ACHN (cell line): ENCODE measurements around the gene ZFP57.
"Not testable (repeated sequence)": the region's sequence is repeated elsewhere in the genome, so short reads cannot be mapped to it uniquely, and the experiment has no call there.

Experiments
- DNase-seq: peaks from one replicate; pipeline ENCODE4 v3.0.0-alpha.2; 2015
- in situ Hi-C: cut with HindIII; loops from 2 replicates; pipeline ENCODE4 v1.10.0; 2017; ENCODE audit warnings: low sequenced_read_pairs, low pct_ligation_motif_present, low pct_unique_long_range_greater_than_20kb

Gene ZFP57

GRCh38 chr6:29661502-29662141 lies 19.3 kb downstream of the ZFP57 start:
- in situ Hi-C loops, DNase-seq: not testable (repeated sequence)

- DNase-seq, result no peak
- in situ Hi-C loops, result no loop called here
Measured at GRCh38 chr6:29661071-29661470, 19.9 kb downstream of the ZFP57 start.

- in situ Hi-C loops, result no loop called here
- DNase-seq, result no peak
Measured at GRCh38 chr6:29656798-29657197, 24.2 kb downstream of the ZFP57 start, which contains the start of gene MOG. Gene MOG (plus strand): TSS chr6:29657092. CDS start chr6:29657210, 118 bp downstream.

- DNase-seq, result no peak
- in situ Hi-C loops, result no loop called here
Measured at GRCh38 chr6:29656157-29656556, 24.8 kb downstream of the ZFP57 start.

GRCh38 chr6:29655658-29656057 lies 25.3 kb downstream of the ZFP57 start:
- in situ Hi-C loops, result no loop called here

GRCh38 chr6:29653452-29654038 lies 27.4 kb downstream of the ZFP57 start:
- in situ Hi-C loops, result no loop called here
- peak; percentile 57 for DNase-seq

More at GRCh38 chr6:29655658-29656057, 25.3 kb downstream of the ZFP57 start:
- no peak for DNase-seq

- DNase-seq, result no peak
- in situ Hi-C loops, result no loop called here
Measured at GRCh38 chr6:29652198-29652584, 28.8 kb downstream of the ZFP57 start.

- in situ Hi-C loops, result no loop called here
- peak; percentile 50 for DNase-seq
Measured at GRCh38 chr6:29651413-29652197, 29.3 kb downstream of the ZFP57 start.

GRCh38 chr6:29649701-29650673 lies 31.0 kb downstream of the ZFP57 start:
- peak; percentile 96 for DNase-seq
- in situ Hi-C loops, result no loop called here

- DNase-seq, result peak; percentile 55
- in situ Hi-C loops, result no loop called here
Measured at GRCh38 chr6:29647927-29648642, 32.9 kb downstream of the ZFP57 start.

- in situ Hi-C loops, result no loop called here
- no peak for DNase-seq
Measured at GRCh38 chr6:29641430-29642148, 39.4 kb downstream of the ZFP57 start.

GRCh38 chr6:29637247-29637646 lies 43.7 kb downstream of the ZFP57 start:
- no peak for DNase-seq
- in situ Hi-C loops, result no loop called here

GRCh38 chr6:29633534-29633905 lies 47.4 kb downstream of the ZFP57 start:
- in situ Hi-C loops, result no loop called here

GRCh38 chr6:29632789-29633533 lies 48.0 kb downstream of the ZFP57 start, which contains the start of gene GABBR1:
Gene GABBR1 (minus strand): TSS chr6:29633183. CDS start chr6:29632385, 798 bp downstream.
- in situ Hi-C loops, result no loop called here
- DNase-seq, result peak; percentile 88

More at GRCh38 chr6:29633534-29633905, 47.4 kb downstream of the ZFP57 start:
- no peak for DNase-seq

- DNase-seq, result peak; percentile 71
- in situ Hi-C loops, result no loop called here
Measured at GRCh38 chr6:29631860-29632731, 48.9 kb downstream of the ZFP57 start.
